Neuronal stem cell (in vitro differentiated cells): ENCODE data around the gene ACP2.

Source experiments
- DNase-seq: peaks from one replicate; pipeline ENCODE4 v3.0.0-alpha.2; 2013; ENCODE audit warnings: low spot score
- H2AFZ ChIP-seq: one replicate; pipeline ENCODE4 v1.6.1; 2013; ENCODE audit warnings: mild to moderate bottlenecking, low read length, inconsistent platforms
- H2AK5ac ChIP-seq: 2 replicates; pipeline ENCODE4 v1.6.1; 2013; ENCODE audit warnings: low read depth, mild to moderate bottlenecking, inconsistent platforms, low read length, moderate library complexity, mixed read lengths
- H2BK120ac ChIP-seq: 2 replicates; pipeline ENCODE4 v1.6.1; 2013; ENCODE audit warnings: low read depth, mild to moderate bottlenecking, inconsistent platforms, low read length, moderate library complexity, mixed read lengths
- H2BK12ac ChIP-seq: one replicate; pipeline ENCODE4 v1.6.1; 2013; ENCODE audit warnings: low read length, inconsistent platforms
- H2BK15ac ChIP-seq: 2 replicates; pipeline ENCODE4 v1.6.1; 2013; ENCODE audit warnings: mild to moderate bottlenecking, low read length, inconsistent platforms, mixed read lengths
- H2BK5ac ChIP-seq: one replicate; pipeline ENCODE4 v1.6.1; 2013; ENCODE audit warnings: inconsistent platforms, mild to moderate bottlenecking, low read length, moderate library complexity
- H3K14ac ChIP-seq: one replicate; pipeline ENCODE4 v1.6.1; 2013; ENCODE audit warnings: low read length, inconsistent platforms
- H3K18ac ChIP-seq: 2 replicates; pipeline ENCODE4 v1.6.1; 2013; ENCODE audit warnings: low read length, inconsistent platforms
- H3K23ac ChIP-seq: 2 replicates; pipeline ENCODE4 v1.6.1; 2013; ENCODE audit warnings: low read depth, mild to moderate bottlenecking, mixed read lengths, low read length, inconsistent platforms; ENCODE audit not compliant: poor library complexity
- H3K27ac ChIP-seq: replicated peaks from 3 replicates; pipeline ENCODE4 v1.5.1; 2013; ENCODE audit warnings: low read length, inconsistent platforms
- H3K27me3 ChIP-seq, 3 experiments: 2 replicates each; pipeline ENCODE4 v1.6.1; 2013; ENCODE audit warnings: low read length in 3 of 3, mild to moderate bottlenecking in 2 of 3, inconsistent platforms in 1 of 3, low read depth in 1 of 3, mixed read lengths in 1 of 3, moderate library complexity in 1 of 3; ENCODE audit not compliant: control insufficient read depth in 3 of 3, insufficient read depth in 3 of 3
- H3K36me3 ChIP-seq, 2 donors: replicated peaks in 1 of 2; 2 replicates each; pipeline ENCODE4 v1.6.1; 2013; ENCODE audit warnings: low read length in 2 of 2; ENCODE audit not compliant: control insufficient read depth in 2 of 2, insufficient read depth in 2 of 2
- H3K4ac ChIP-seq: 2 replicates; pipeline ENCODE4 v1.6.1; 2013; ENCODE audit warnings: inconsistent platforms, mild to moderate bottlenecking, low read length, moderate library complexity
- H3K4me1 ChIP-seq, 2 donors: 1 replicate in 1 of 2; 2 replicates in 1 of 2; pipeline ENCODE4 v1.6.1; 2013; ENCODE audit warnings: low read length in 2 of 2, low read depth in 1 of 2; ENCODE audit not compliant: control insufficient read depth in 2 of 2, insufficient read depth in 1 of 2
- H3K4me2 ChIP-seq: one replicate; pipeline ENCODE4 v1.6.1; 2013; ENCODE audit warnings: mild to moderate bottlenecking, low read length, inconsistent platforms; ENCODE audit not compliant: insufficient read depth, poor library complexity, severe bottlenecking
- H3K4me3 ChIP-seq, 2 donors: 2 replicates each; pipeline ENCODE4 v1.5.1; 2013; ENCODE audit warnings: low read length in 2 of 2, mild to moderate bottlenecking in 2 of 2, inconsistent platforms in 1 of 2, moderate library complexity in 1 of 2
- H3K79me1 ChIP-seq: one replicate; pipeline ENCODE4 v1.6.1; 2013; ENCODE audit warnings: low read depth, mild to moderate bottlenecking, inconsistent platforms, low read length, moderate library complexity
- H3K9ac ChIP-seq: one replicate; pipeline ENCODE4 v1.6.1; 2013; ENCODE audit warnings: mild to moderate bottlenecking, low read depth, low read length, inconsistent platforms; ENCODE audit not compliant: poor library complexity
- H3K9me3 ChIP-seq, 2 donors: replicated peaks in 1 of 2; 2 replicates each; pipeline versions ENCODE3 to v1.6.1; 2013; ENCODE audit warnings: low read length in 2 of 2, mild to moderate bottlenecking in 2 of 2, inconsistent platforms in 1 of 2, low read depth in 1 of 2, mixed read lengths in 1 of 2, moderate library complexity in 1 of 2; ENCODE audit not compliant: control insufficient read depth in 2 of 2, insufficient read depth in 1 of 2
- H4K8ac ChIP-seq: one replicate; pipeline ENCODE4 v1.6.1; 2013; ENCODE audit warnings: low read depth, mild to moderate bottlenecking, inconsistent platforms, low read length, moderate library complexity
- H4K91ac ChIP-seq: one replicate; pipeline ENCODE4 v1.6.1; 2013; ENCODE audit warnings: low read length, low read depth, mild to moderate bottlenecking, inconsistent platforms; ENCODE audit not compliant: poor library complexity
- WGBS, 2 donors: extraction: QIAGEN DNeasy Blood & Tissue Kit; methylation state at CpG; one replicate each; pipeline ENCODE4 v1.1.7; 2013; ENCODE audit warnings: missing lambda C conversion rate in 2 of 2, mixed read lengths in 1 of 2; ENCODE audit not compliant: insufficient read length in 2 of 2, insufficient replicate concordance in 1 of 2; ENCODE audit errors: extremely low coverage in 2 of 2; 5-methylcytosine and 5-hydroxymethylcytosine counted together

Gene ACP2

DNA sequence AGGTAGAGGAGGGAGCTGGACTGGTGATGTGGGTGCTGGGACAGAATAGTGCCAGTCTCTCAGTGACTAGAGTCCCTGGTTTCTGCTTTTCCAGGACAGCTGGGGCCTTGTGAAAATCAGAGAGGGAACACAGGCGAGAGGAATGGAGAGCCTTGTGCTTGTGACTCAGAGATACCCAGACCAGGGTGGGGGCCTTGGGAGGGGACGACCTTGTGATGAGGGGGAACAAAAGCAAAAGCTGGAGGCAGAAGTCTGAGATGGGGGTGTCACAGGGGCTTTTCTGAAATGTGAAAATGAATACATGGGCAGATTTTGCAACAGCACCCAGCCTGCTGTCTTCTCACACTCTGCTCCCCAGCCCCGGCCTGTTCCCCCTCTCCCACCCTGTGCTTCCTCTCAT lies 5.8 kb upstream of the ACP2 start:
- Histone ChIP-seq H2BK12ac (no peak overlapping the region), H3K27ac (no peak overlapping the region), H3K23ac (no peak overlapping the region), H3K4me1 (peaks cover 16 to 24% of the 10 kb centered on the region in 2 donors), H3K9ac (no peak overlapping the region), H3K36me3 (no peaks in the 10 kb centered on the region), H4K91ac (no peak overlapping the region), H3K4me2 (no peak overlapping the region), H2BK120ac (no peak overlapping the region), H3K4ac (no peak overlapping the region), H2AK5ac (no peak overlapping the region), H4K8ac (no peak overlapping the region), H3K79me1 (peaks cover 5% of the 10 kb centered on the region), H3K14ac (no peak overlapping the region), H2AFZ (no peak overlapping the region), H3K18ac (no peak overlapping the region), H2BK5ac (no peak overlapping the region), H3K27me3 (no peaks in the 10 kb centered on the region), H3K9me3 (no peaks in the 10 kb centered on the region), H2BK15ac (no peak overlapping the region), H3K4me3 (no peak overlapping the region)
- WGBS, 2 donors: no CpG with 5 or more reads among the region's 3 CpGs
- no peak for DNase-seq

DNA sequence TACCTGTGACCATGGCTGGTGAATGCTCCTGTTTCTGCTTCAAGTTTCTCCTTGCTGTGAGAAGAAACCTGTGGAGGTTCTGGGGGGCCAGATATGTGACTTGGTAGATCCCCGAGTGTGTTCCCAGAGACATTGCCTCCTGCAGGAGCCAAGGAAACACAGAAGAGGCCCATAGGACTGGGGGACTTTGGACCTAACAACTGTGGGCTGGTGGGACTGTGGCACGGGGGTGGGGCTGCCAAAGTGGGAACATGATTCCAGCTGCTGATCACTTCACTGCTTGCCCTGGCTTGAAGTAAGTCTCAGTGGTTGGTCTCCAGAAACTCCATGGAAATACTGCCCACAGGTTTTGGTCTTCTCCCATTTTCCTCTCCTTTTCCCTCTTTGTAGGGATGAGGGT lies 5.0 kb upstream of the ACP2 start:
- H2BK12ac ChIP-seq: no peak overlapping the region
- peaks cover 14 to 21% of the 10 kb centered on the region in 2 donors for H3K4me1 ChIP-seq
- no peak overlapping the region for H3K4ac ChIP-seq
- no peaks in the 10 kb centered on the region for H3K36me3 ChIP-seq
- H4K91ac ChIP-seq: no peak overlapping the region
- no peak overlapping the region for H3K14ac ChIP-seq
- H2AFZ ChIP-seq: no peak overlapping the region
- no peak overlapping the region for H3K9ac ChIP-seq
- H3K4me3 ChIP-seq: no peak overlapping the region
- H3K27me3 ChIP-seq: no peaks in the 10 kb centered on the region
- no CpG with 5 or more reads among the region's 2 CpGs for WGBS, 2 donors
- DNase-seq: no peak
- H4K8ac ChIP-seq: no peak overlapping the region
- no peak overlapping the region for H3K23ac ChIP-seq
- no peak overlapping the region for H2BK5ac ChIP-seq
- no peak overlapping the region for H2BK15ac ChIP-seq
- H3K9me3 ChIP-seq: no peaks in the 10 kb centered on the region
- peaks cover 8% of the 10 kb centered on the region for H3K79me1 ChIP-seq
- no peak overlapping the region for H3K27ac ChIP-seq
- no peak overlapping the region for H2BK120ac ChIP-seq
- no peak overlapping the region for H3K18ac ChIP-seq
- H2AK5ac ChIP-seq: no peak overlapping the region
- no peak overlapping the region for H3K4me2 ChIP-seq

DNA sequence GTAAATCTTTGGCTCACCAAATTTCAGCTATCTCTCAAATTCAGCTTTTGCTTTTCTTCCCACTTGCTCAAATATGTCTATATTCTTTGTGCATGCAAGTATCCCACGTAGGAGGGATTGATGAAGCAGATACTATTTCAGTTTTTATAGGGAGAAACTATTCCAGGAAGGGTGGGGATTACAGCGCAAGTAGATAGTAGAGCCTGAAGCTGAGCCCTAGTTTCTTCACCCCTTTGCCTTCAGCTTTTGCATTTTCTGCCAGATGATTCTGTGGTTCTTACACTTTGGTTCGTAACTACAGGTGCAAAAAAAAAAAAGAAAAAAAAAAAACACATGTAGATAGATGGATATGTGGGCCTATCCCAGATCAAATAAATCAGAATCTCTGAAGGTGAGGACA lies 3.1 kb upstream of the ACP2 start:
- Histone ChIP-seq H3K79me1 (peaks cover 11% of the 10 kb centered on the region), H3K27ac (no peak overlapping the region), H3K4ac (no peak overlapping the region), H2BK5ac (no peak overlapping the region), H4K91ac (no peak overlapping the region), H3K27me3 (no peaks in the 10 kb centered on the region), H2BK120ac (no peak overlapping the region), H3K36me3 (peaks cover 3 to 6% of the 10 kb centered on the region in 2 donors), H3K4me1 (peaks cover 10 to 15% of the 10 kb centered on the region in 2 donors), H3K4me2 (no peak overlapping the region), H2AK5ac (no peak overlapping the region), H3K18ac (no peak overlapping the region), H2AFZ (no peak overlapping the region), H3K9ac (no peak overlapping the region), H3K9me3 (no peaks in the 10 kb centered on the region), H3K14ac (no peak overlapping the region), H4K8ac (no peak overlapping the region), H2BK12ac (no peak overlapping the region), H3K23ac (no peak overlapping the region), H2BK15ac (no peak overlapping the region), H3K4me3 (no peak overlapping the region)
- no CpG with 5 or more reads among the region's 3 CpGs for WGBS, 2 donors
- DNase-seq: no peak

DNA sequence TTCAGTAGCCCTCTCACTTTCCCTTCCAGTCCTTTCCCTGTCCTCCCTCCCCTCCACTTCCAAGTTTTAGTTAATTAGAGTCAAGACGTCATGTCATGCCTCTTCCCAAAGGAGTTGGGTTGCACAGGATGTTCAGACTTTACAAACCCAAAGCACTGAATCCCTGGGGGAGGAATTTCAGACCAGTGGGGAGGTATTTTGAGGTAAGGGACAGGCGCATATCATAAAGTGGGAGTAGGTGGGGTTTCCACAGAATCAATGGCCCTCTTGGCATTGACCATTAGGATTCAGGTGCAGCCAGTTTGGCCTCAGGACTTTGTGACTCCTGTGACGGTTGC lies 733 bp upstream of the ACP2 start:
- Histone ChIP-seq H2BK5ac (peak overlapping the region; percentile 85), H3K4me2 (peak overlapping the region; percentile 73), H2BK12ac (no peak overlapping the region), H3K9ac (peak overlapping the region; percentile 92), H4K91ac (peak overlapping the region; percentile 49), H3K36me3 (peaks cover 18 to 28% of the 10 kb centered on the region in 2 donors), H3K4ac (no peak overlapping the region), H3K4me3 (peak overlapping the region; percentile 61 to 93), H3K79me1 (peaks cover 11% of the 10 kb centered on the region), H4K8ac (no peak overlapping the region), H3K4me1 (peaks cover 6 to 10% of the 10 kb centered on the region in 2 donors), H2AK5ac (peak overlapping the region; percentile 46), H2AFZ (peak overlapping the region; percentile 95), H3K23ac (peak overlapping the region; percentile 96), H3K27ac (no peak overlapping the region), H3K9me3 (no peaks in the 10 kb centered on the region), H3K14ac (no peak overlapping the region), H3K27me3 (no peaks in the 10 kb centered on the region), H2BK120ac (no peak overlapping the region), H3K18ac (peak overlapping the region; percentile 98), H2BK15ac (no peak overlapping the region)
- no peak for DNase-seq
- WGBS, 2 donors: no CpG with 5 or more reads among the region's 3 CpGs
